ENCODE results near the gene FBLIM1. TPM values are rescaled to one million over a fixed set of nuclear protein-coding genes. Genes with fewer than 3 reads are reported as not detected.

FBLIM1 gene
- total and polyA plus RNA-seq, 3 donors from 2014 or later: 23.3 to 52.5 (median 32.8) TPM

DNA sequence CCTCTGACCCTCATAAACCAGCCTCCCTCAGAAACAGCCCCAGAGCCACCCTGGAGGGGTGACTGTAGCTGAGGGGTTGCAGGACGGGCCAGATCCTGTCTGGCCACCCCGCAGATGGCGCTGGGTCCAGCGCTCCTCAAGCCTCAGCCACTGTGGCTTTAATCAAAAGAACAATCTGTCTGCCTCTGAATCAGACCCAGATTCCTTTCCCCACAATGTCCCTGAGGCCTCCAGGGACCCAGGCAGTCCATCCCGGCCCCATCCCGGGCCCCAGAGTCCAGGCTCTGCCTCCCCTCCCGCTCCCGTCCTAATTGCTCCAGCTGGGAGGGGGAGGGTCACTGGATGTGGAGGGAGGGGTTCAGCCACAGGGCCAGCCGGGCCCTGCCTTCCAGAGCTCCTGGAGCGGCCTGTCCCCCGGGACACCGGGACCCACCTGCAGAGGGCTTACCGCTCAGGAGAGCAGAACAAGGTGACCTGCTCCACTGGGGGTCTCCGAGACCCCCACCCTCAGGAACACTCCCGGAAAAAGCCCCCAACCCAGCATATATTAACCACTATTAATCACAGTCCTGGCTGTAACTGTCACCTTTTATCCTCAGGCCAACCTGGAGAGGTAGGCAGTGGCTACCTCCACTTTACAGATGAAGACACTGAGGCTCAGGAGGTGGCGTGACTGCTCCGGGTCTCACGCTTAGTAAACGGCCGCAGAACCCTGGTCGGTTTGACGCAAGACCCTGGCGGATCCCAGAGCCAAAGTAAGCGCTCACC, 836 bp upstream of the FBLIM1 start:
- Histone ChIP-seq H3K36me3 (ENCODE audit: low read depth, missing control alignments) (no peaks in the 10 kb centered on the region), H3K27ac (peak overlapping the region; percentile 89 to 93), H3K4me1 (peaks cover 36% of the 10 kb centered on the region), H3K9me3 (no peaks in the 10 kb centered on the region), H3K27me3 (no peaks in the 10 kb centered on the region), H3K4me3 (peak overlapping the region; percentile 61 to 76)
- 1 to 14% methylated on average over 15 to 24 of the region's 24 CpGs for WGBS, 2 donors
- intact Hi-C loops (cut with DNase I; ENCODE audit: low total_unique reads): no loop called here
- TF ChIP-seq, protein P1, sequence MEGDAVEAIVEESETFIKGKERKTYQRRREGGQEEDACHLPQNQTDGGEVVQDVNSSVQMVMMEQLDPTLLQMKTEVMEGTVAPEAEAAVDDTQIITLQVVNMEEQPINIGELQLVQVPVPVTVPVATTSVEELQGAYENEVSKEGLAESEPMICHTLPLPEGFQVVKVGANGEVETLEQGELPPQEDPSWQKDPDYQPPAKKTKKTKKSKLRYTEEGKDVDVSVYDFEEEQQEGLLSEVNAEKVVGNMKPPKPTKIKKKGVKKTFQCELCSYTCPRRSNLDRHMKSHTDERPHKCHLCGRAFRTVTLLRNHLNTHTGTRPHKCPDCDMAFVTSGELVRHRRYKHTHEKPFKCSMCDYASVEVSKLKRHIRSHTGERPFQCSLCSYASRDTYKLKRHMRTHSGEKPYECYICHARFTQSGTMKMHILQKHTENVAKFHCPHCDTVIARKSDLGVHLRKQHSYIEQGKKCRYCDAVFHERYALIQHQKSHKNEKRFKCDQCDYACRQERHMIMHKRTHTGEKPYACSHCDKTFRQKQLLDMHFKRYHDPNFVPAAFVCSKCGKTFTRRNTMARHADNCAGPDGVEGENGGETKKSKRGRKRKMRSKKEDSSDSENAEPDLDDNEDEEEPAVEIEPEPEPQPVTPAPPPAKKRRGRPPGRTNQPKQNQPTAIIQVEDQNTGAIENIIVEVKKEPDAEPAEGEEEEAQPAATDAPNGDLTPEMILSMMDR (IDR thresholded peaks at IDR 0.05): no peak
- TF ChIP-seq POLR2A (IDR thresholded peaks at IDR 0.05): no peak
- peak; percentile 29 for DNase-seq

DNA sequence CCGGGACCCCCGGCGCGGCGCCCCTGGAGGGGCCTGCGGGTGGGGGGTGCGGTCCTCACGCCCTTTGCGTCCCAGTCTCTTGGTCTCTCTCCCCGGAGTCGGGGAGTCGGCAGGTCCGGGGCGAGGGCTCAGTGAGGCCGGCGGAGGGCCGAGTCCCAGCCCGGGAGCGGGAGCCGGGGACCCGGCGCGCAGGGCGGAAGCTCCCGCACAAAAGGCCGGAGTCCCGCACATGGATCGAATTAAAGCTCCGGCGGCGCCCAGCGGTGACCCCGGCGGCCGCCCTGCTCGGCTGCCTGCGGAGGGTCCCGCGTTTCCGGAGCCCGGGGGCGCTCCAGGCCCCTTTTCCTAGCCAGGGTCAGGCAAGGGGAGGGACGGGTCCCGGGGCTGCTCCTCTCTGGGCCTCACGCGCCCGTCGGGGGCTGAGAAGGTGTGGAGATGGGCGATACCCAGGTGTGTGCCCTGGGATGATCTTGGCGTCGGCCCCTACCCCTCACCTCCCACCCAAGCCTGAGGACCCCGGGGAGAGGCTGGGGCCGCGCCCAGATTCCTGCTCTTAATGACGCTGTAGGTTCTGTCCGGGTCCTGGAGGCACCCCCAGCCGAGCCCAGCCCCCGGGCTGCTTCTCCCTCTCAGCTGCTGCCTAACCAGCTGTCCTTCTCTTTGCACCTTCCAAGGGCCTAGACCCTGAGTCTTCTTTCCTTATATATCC, 512 bp downstream of the FBLIM1 start:
- Histone ChIP-seq H3K36me3 (ENCODE audit: low read depth, missing control alignments) (no peaks in the 10 kb centered on the region), H3K4me3 (peak overlapping the region; percentile 61 to 76), H3K27me3 (no peaks in the 10 kb centered on the region), H3K9me3 (no peaks in the 10 kb centered on the region), H3K27ac (peak overlapping the region; percentile 89 to 93), H3K4me1 (peaks cover 36% of the 10 kb centered on the region)
- intact Hi-C loops (cut with DNase I; ENCODE audit: low total_unique reads): no loop called here
- DNase-seq: no peak
- no peak for TF ChIP-seq POLR2A (IDR thresholded peaks at IDR 0.05)
- TF ChIP-seq, protein P1 (IDR thresholded peaks at IDR 0.05): no peak
- 3 to 5% methylated on average over 15 to 43 of the region's 58 CpGs for WGBS, 2 donors

DNA sequence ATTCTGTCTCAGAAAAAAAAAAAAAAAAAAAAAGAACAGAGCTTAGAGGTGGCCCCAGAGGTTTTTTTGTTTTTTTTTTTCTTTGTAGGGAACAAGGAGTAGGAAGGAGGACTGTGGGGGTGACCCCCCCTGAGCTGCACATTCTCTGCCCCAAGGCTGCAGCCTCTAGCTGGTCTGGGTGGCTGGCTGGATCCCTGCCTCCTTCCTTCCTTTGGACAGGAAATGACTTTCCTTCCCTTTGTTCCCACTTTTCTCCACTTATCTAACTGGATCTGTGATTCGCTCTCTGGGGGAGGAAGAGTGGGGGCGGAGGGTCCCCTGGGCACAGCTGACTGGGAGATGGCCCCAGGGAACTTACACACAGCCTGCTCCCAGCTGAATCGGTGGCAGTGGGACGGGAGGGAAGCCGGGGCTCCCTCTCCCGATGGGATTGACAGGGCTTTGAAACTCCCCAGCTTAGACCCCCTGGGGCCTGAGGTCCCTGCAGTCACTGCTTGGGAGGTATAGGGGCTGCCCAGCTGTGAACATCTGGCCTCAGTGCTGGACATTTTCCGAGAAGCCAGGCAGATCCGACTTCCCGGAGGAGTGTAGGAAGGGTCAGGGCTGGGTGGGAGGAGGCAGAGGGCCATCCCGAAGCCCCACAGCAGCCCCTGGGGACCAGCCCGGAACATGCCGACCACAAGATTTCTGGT, 2.1 kb downstream of the FBLIM1 start:
- Histone ChIP-seq H3K4me3 (peak overlapping the region in 1 of 2 donors; percentile 76), H3K4me1 (peaks cover 36% of the 10 kb centered on the region), H3K27me3 (no peaks in the 10 kb centered on the region), H3K36me3 (ENCODE audit: low read depth, missing control alignments) (no peaks in the 10 kb centered on the region), H3K27ac (peak overlapping the region; percentile 89 to 93), H3K9me3 (no peaks in the 10 kb centered on the region)
- WGBS, 2 donors: 34% methylated on average over 12 of the region's 12 CpGs
- intact Hi-C loops (cut with DNase I; ENCODE audit: low total_unique reads): no loop called here
- TF ChIP-seq, protein P1 (IDR thresholded peaks at IDR 0.05): no peak
- peak; percentile 73 for DNase-seq

DNA sequence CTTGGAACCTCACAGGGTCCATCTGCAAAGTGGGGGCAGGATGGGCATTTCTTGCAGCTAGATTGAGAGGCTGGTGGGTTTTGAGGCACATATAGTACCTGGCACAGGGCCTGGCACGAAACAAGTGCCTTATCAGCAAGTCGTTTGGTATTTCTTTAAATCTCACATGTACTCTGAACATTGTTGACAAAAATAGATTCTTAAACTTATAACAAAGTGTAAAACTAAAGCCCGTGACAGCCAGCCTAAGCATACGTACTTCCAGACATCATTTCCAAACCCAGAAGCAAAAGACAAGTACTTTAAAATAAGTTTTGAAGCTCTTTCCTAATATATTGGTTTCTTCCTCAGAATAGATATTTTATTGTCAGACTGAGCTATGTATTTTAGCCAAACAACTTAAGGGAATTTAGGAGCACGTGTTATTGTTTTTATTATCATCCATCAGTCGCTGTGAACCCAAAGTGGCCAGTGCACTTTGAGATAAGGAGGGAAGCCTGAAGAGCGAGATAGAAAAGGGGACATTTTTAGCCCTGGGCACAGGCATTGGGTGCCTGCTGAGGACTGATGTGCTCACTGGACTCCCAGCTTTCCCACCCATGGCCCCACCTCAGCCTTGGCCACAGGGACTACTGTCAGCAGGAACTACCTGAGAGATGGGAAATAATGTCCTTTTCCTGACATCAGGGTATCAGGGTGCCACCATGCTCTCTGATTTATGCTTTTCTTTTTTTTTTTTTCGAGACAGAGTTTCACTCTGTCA, 3.0 kb downstream of the FBLIM1 start:
- no peak for DNase-seq
- Histone ChIP-seq H3K4me1 (peaks cover 32% of the 10 kb centered on the region), H3K27ac (peak overlapping the region; percentile 89 to 93), H3K36me3 (ENCODE audit: low read depth, missing control alignments) (no peaks in the 10 kb centered on the region), H3K9me3 (no peaks in the 10 kb centered on the region), H3K4me3 (no peak overlapping the region), H3K27me3 (no peaks in the 10 kb centered on the region)
- 34 to 45% methylated on average over 8 of the region's 8 CpGs for WGBS, 2 donors
- TF ChIP-seq POLR2A (IDR thresholded peaks at IDR 0.05): no peak
- TF ChIP-seq, protein P1 (IDR thresholded peaks at IDR 0.05): no peak
- intact Hi-C loops (cut with DNase I; ENCODE audit: low total_unique reads): no loop called here

Data from testis (tissue), 3 donors.